HL-60/S4 treated with phorbol 12-myristate 13-acetate at 8.2 ng/mL for 4 days and 3 days (cell line): ENCODE results near the gene LAMC2.

ENCODE experiments used
- in situ Hi-C: fragments of 300-500 bp; cut with MboI; formaldehyde crosslinking; loops from 2 replicates; pipeline ENCODE4 v1.15.0; 2022; ENCODE audit warnings: low sequenced_read_pairs

LAMC2 gene

DNA sequence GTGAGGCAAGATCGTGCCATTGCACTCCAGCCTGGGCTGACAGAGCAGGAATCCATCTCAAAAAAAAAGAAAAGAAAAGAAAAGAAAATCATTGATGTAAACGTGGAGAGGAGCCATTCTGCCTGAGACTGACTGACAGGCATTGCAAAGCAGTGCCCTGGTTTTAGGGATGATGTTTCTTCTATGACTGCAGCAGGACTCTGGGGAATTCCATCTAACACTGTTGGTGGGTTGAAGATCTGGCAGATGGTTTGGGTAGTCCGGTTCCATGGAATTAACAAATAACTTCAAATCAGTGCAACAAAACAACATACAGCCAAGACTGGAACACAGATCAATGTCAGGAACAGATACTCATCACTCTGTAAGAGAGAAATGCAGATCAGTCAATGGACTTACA lies 17.8 kb upstream of the LAMC2 start:
- in situ Hi-C loops: no loop called here

DNA sequence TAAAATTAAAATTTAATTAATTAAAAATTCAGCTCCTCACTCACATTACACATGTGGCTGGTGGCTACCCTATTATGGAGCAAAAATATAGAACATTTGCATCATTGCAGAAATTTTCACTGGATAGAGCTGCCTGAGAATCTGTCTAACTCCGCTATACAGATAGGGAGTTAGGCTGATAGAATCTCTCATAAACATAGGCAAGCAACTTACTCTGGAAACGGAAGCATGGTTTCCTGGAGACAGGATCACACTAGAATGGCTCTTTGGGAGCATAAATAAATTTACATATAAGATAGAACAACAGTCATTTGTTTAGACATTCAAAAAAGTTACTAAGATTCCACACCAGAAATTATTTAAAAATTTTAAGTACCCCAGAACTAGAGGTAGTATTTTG lies 12.2 kb upstream of the LAMC2 start:
- in situ Hi-C loops: no loop called here

DNA sequence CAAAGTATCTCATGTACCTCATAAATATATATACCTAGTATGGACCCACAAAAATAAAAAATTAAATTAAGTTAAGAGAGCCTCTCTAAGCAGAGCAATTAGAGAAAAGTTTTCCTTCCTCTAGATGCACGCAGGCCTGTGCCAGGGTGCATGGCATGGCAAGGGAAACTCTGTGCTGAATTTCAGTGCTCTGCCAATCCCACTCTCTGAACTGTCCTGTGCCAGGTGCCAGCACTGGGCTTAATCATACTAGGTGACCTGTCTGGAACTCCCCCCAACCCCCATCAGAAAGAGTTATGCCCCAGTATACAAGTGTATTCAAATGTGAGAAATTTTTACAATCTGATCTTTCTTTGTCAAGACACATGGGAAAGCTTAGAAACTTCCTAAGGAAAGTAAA lies 10.4 kb upstream of the LAMC2 start:
- in situ Hi-C loops: no loop called here

DNA sequence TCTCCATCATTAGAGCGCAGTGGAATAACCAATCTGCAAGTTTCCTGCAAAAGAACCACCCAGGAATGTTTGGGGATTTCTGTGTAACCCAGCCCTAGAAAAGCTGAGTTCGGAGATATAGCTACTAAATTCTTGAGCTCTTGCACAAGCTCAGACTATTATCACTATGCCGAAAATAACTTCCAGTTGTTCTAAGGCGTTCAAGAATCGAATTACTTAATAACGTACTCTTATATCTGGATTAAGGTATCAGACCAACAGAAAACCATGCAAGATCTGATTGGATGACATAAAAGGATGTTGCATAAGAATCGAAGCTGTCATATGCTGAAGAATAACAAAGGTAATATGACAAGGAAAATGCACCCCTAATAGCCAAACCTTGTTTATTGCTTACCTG lies 7.5 kb upstream of the LAMC2 start:
- in situ Hi-C loops: no loop called here

DNA sequence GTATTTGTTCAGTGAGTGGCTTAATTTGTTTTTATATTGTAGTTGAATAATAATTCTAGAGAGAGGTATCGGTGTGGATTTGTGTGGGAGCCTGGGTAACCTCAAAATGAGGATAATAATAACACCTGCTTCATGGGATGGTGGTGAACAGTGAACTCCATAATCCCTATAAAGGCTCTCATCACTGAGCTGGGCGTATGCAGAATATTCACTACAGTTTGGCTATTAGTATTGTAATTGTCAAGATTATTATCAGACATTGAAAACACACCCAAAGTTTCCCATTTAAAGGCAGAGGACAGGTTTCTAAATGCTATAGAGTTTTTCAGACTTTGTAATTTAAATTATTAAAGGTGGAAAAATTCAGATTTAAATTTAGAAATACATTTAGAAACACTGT lies 7.0 kb upstream of the LAMC2 start:
- in situ Hi-C loops: no loop called here

DNA sequence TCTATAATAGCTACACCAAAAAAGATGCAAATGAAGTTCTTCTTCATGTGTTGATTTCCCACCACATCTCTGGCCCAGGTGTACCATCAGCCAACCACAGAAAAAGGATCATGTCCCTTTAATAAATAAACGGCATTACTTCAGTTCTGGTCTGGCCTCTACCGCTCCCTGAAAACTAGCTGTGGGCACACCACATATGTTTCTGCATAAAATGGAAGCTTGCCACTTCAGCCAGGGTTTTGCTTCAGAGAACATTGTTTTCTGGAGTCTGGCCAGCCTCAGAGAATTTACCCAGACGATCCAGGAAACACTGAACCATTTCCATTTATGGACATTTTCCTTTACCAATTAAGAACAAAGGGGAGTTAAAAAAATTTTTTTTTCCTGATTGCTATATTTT lies 5.8 kb upstream of the LAMC2 start:
- in situ Hi-C loops: no loop called here

DNA sequence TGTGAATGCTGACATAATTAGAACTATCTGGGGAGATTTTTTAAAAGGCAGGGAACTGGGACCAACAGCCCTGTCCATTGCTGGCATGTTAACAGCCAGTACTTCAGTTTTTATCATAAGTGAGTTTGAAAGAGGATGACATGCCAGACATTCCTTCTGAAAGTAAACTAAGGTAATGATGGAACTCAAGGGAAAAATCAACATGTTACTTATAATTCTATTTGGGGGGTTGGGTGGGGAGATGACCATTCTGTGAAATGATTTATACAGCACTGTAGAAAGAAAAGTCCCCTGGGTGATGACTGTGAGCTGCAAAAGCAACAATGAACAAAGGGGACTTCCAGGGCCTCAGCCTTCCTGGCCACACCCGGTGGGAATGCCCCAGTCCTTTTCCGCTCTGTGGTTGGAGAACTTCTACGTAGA lies 5.4 kb upstream of the LAMC2 start:
- in situ Hi-C loops: no loop called here

DNA sequence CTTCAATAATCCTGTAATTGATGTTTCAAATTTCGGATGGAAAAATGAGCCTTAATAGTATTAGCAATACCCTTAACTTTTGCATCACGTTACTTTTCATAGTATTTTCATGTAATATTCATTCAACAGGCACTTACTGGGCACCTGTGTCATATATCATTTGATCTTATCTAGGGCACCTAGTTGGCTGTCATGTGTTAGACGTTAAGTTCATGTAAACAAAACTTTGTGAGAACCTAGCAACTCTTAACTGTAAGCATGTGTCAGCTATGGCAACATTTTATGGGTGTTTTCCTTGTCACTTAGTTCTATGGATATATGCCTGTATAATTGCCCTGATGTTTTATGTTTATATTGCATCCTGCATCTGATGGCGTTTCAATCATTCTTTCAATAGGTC lies 777 bp downstream of the LAMC2 start:
- in situ Hi-C loops: no loop called here

DNA sequence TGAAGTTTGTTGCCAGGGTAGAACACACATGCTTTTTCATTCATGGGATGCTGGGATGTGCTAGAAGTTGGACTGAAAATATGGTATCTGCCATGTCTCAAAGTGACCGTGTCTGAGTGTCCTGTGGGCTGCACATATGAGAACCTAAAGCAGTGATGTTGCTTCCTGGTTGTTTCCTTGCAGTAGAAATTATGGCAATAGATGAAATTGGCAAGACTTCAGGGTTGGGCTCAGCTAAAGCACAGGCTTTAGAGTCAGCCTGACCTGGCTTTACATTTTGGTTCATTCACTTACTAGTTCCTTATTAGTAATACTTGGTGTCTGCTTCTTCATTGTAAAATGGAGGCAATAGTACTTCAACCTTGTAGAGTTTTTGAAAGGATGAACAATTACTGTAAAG lies 2.2 kb downstream of the LAMC2 start:
- in situ Hi-C loops: no loop called here

DNA sequence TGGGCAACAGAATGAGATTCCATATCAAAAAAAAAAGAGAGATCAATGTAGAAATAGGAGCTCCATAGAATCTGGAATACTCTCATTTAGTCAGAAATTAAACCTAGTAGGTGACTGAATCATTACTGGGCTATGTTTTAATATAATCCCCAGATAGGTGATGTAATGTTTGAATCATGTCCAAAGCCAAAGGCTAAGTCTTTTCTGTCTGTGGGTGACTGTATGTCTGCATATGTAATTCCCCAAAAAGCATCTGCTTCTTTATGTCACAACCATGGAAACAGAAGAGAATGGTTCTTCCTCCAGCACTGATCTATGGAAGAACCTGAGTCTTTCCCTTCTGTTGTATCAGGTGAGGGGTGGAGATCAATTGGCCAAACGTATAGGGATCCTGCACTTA lies 5.8 kb downstream of the LAMC2 start:
- in situ Hi-C loops: no loop called here

DNA sequence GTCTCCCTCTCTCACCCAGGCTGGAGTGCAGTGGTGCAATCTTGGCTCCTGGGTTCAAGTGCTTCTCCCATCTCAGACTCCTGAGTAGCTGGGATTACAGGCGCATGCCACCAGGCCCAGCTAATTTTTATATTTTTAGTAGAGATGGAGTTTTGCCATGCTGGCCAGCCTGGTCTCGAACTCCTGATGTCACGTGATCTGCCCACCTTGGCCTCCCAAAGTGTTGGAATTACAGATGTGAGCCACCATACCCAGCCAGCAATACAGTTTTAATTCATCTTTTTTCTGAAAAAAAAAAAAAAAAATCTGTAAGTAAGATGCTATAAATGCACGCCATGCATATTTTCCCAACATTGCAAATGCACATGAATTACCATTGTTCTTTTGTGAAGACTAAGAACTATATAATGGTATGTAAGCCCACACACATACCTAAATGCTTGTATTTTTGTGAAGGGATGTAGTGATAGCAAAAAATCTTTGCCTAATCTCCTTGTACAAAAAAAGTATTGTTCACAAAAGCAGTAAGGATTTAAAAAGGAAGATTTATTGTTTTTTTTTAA lies 8.0 kb downstream of the LAMC2 start:
- in situ Hi-C loops: no loop called here

DNA sequence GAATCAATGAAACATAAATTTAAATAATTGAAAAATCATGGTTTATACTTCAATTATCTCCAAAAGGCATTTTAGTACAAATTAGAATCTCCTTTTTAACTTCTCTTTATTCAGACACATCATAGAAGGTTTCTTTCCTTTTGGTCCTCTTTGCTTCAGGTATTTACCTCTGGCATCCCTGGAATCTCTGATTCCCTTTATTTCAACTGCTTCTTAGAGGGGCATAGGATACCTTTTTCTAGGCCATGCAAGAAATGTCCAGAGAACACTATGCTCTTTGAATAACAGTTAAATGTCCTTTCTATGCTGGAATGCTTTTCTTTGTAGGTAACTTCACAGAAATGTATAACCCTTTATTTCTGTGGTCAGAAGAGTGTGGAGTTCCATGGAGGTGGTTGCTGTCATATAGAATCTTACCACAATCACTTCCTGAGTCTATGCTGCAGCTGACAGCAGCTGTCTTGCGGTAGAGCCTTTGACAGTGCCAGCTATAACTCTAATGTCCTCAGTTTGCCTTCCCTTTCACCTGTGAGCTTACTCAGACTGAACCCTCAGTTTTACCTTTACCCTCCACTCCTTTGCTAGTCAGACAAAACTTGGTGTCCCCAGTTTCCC lies 8.6 kb downstream of the LAMC2 start:
- in situ Hi-C loops: no loop called here

DNA sequence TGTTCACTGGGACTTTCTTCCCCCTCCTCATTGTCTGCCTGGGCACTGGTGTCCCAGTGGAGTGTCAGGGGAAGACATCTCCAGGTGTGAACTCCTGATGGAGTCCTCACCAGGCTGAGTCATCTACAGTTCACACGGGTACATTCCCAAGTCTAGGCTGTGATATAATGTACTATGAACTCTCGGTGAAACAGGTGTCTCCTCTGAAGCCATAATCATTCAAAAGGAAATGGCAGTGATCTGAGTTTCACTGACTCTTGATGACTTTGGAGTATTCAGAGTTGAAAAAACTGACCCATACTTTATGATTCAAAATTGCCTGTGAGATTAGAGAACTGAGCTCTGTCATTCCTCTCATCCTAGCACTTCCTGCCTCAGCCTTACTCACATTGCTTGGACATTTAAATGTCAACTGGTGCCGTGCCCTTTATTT lies 9.1 kb downstream of the LAMC2 start:
- in situ Hi-C loops: no loop called here

DNA sequence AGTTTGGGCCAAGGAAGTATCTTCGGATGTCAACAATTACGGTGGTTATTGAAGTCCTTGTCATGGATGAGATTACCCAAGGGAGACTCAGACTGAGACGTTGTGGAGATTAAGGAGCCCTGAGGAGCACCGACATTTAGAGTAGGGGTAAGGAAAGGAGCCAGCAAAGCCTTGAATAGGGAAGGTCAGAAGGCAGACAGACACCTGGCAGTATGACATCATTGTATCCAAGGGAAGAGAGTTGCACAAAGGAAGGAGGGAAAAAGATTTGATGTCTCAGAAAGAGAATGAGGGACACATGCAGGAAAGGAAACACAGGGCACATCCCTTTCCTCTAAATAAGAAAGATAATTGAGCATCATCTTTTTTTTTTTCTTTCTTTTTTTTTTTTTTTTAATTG lies 11.7 kb downstream of the LAMC2 start:
- in situ Hi-C loops: no loop called here

DNA sequence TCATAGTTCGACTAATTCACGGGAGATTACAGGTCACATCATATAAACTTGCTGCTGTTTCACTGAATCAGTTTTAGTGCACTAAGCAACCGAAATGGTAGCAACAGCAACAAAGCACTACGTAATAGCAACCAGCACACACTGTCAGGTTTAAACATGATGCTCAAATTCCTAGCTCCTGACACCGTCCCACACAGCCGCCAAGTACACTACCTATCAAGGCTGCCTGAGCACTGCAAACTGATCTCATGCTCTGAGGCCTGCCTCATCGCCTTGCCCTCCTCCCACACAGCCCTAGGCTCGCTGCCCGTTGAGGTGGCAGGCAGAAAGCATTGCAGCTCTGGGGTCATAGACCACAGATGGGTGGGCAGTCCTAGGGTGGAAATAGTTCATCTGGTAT lies 12.4 kb downstream of the LAMC2 start:
- in situ Hi-C loops: no loop called here

DNA sequence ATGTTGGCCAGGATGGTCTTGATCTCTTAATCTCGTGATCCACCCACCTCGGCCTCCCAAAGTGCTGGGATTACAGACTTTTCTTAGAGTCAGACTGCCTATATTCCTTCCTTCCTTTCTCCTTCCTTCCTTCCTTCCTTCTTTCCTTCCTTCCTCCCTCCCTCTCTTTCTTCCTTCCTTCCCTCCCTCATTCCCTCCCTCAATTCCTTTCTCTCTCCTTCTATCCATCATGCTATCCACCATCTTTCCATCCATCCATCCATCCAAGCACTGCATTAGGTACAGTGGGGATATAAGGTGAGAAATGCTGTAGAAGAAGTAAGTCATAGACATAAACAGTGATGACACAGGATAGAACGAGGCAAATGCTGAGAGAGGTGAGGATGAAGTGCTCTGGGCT lies 13.2 kb downstream of the LAMC2 start:
- in situ Hi-C loops: no loop called here

DNA sequence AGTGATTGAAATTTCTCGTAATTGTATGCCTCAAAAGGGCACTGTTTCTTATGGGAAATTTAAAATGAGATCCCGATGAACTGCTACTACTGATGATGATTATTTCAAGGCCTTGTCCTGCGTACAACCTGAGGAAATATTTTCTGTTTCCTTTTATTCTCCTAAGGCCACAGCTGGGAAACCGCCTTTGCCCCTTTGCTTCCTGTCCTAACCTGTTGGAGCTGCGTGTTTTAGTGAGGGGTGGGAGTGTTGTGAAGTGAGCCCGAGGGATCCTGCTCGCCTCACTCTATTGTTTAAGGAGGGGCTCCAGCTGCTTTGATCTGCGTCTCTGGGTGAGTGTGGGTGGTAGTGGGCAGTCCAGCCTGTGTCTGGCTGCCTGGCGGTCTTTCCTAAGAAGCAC lies 14.4 kb downstream of the LAMC2 start:
- in situ Hi-C loops: no loop called here

DNA sequence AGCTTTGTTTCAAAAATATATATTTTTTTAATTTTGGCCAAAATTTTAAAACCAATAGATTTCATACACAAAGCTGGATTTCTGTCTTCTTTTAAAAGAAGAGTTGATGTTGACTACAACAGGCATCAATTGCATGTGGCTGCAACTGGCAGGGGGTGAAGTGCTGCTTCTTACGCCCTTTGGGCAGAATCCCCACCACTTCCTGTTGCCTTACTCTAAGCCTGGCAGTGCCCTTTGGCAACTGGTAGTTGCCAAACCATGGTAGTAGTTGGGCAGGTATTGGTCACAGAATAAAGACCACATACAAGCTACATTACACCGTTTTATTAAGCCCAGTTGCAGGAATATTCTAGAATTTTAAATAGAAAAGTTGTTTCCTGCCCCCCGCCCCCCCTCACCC lies 17.0 kb downstream of the LAMC2 start:
- in situ Hi-C loops: no loop called here

DNA sequence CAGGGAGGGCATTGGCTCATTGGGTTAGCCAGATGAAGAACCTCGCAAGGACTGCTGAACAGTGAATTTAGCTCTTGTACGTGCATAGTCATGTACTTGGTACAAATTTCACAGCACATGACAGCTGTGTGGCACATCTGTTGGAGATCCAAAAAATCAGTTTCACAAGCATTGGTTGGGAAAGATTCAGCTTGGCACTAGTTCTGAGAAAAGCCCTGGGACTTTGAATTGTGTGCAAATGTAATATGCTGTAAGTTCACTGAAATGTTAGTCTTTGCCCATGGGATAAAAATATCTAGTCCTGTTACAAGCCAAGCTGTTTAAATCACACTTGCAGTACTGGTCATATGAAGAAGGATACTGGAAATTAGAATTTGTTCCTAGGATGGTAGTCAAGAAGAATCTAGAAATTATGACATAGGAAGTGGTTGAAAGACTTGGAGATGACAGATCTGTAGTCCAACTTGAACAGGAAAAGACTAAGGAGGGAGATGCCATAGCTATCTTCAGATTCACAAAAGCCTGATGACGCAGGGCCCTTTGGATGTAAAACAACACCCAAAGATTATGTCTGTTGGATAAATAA lies 19.2 kb downstream of the LAMC2 start:
- in situ Hi-C loops: no loop called here

DNA sequence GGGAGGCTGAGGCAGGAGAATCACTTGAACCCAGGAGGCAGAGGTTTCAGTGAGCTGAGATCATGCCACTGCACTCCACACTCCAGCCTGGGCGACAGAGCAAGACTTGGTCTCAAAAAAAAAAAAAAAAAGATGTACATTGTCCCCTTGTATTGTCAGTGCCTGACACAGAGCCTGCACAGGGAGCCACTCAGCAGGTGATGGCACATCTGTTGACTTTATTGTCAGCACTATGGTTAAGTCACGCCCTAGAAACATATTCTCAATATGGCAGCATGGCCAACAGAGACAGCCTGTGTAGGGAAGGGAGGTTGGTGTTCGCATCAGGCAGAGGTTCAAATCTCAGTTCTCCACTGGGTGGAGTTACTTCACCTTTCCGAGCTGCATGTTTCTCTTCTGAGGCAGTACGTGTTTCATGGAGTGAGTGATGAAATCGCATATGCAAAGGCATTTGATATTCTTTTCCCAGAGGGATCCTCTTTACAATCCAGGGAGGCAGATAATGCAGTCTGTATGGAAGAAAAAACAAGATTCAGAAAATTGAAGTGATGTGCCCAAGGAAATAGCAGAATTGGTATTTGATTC lies 20.6 kb downstream of the LAMC2 start:
- in situ Hi-C loops: no loop called here

DNA sequence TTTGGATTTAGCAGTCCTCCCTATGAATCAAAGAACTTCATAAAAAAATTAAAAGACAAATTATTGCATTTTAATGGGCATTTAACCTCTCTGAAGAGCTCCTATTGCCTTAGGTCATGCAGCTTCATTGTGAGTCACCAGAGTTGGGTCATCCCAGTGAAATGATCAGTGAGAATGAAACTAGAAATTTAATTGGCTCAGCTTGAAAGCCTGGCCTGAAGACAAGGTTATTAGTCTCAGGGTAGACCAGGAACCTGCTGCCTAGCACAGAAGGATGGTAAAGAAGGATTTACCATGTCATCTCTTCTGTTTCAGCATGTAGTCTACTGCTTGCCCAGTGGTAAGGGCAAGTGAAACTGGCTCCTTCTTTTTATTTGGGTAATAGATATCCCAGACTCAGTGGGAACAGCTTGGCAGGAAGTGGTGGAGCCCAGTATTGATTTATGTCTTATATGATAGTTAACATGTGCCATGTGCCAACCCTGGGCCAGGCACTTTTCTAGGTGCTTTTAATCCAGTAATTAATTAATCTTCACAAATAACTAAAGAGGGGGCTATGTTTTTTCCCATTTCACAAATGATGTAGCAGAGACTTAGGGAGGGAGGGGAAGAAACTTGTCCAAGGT lies 23.6 kb downstream of the LAMC2 start:
- in situ Hi-C loops: no loop called here

DNA sequence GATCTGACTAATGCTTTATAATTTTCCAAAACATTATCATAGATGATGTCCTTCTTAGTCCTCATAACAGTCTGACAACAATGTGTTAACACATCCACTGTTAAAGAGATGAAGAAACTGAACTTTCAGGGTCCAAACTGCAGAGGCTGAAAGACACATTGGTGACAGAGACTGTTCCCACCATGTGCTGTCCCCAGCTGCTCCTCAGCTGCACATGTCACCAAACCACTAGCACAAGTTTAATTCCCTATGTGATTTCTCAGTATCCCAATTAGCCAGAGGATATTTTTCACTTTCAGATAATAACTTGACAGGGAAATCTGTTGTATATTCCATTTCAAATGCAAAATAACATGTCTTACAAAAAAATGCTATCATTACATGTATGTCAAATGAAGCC lies 24.6 kb downstream of the LAMC2 start:
- in situ Hi-C loops: no loop called here
